Fibroblast of lung (primary cell): Measurements from ENCODE around the gene KRT80. TPM values are rescaled to one million over a fixed set of nuclear protein-coding genes. Genes with fewer than 3 reads are reported as not detected.
A peak's percentile ranks its signal among the peaks of the same experiment; 100 is the strongest.

ENCODE experiments used
- DNase-seq, 2 donors: peaks; one replicate each; pipeline versions ENCODE4 v3.0.0 to v3.0.0-alpha.2; 2010; ENCODE audit warnings: low read depth in 2 of 2
- H2AFZ ChIP-seq: 2 replicates; pipeline ENCODE4 v1.5.1; 2012; ENCODE audit warnings: low read length, control low read depth, inconsistent platforms
- H3K27ac ChIP-seq: 2 replicates; pipeline ENCODE4 v1.5.1; 2011; ENCODE audit warnings: low read length, control low read depth; ENCODE audit not compliant: insufficient read depth
- H3K27me3 ChIP-seq: 2 replicates; pipeline ENCODE4 v1.5.1; 2011; ENCODE audit warnings: mild to moderate bottlenecking, low read length; ENCODE audit not compliant: control insufficient read depth, insufficient read depth
- H3K36me3 ChIP-seq: 2 replicates; pipeline ENCODE4 v1.5.1; 2011; ENCODE audit warnings: low read length; ENCODE audit not compliant: control insufficient read depth, insufficient read depth
- H3K4me1 ChIP-seq: 2 replicates; pipeline ENCODE4 v1.5.1; 2011; ENCODE audit warnings: low read length; ENCODE audit not compliant: control insufficient read depth, insufficient read depth; ENCODE audit errors: extremely low read depth
- H3K4me2 ChIP-seq: 2 replicates; pipeline ENCODE4 v1.5.1; 2011; ENCODE audit warnings: low read length, control low read depth; ENCODE audit not compliant: insufficient read depth; ENCODE audit errors: extremely low read depth
- H3K4me3 ChIP-seq, 4 experiments: fragments of 200-600 bp in 1 of 4; sonication (generic) in 1 of 4; replicated peaks in 1 of 4; 2 replicates each; pipeline ENCODE4 v1.5.1; 2011 to 2016; ENCODE audit warnings: low read length in 4 of 4, low read depth in 3 of 4, mild to moderate bottlenecking in 3 of 4, control low read depth in 2 of 4, inconsistent platforms in 1 of 4, mixed read lengths in 1 of 4; ENCODE audit not compliant: insufficient read depth in 1 of 4; ENCODE audit errors: control extremely low read depth in 1 of 4
- H3K79me2 ChIP-seq: 2 replicates; pipeline ENCODE4 v1.5.1; 2012; ENCODE audit warnings: mild to moderate bottlenecking, low read length, inconsistent platforms; ENCODE audit not compliant: control insufficient read depth, insufficient read depth
- H3K9ac ChIP-seq: 2 replicates; pipeline ENCODE4 v1.5.1; 2011; ENCODE audit warnings: mild to moderate bottlenecking, low read length, control low read depth; ENCODE audit not compliant: insufficient read depth
- H3K9me3 ChIP-seq: 2 replicates; pipeline ENCODE4 v1.5.1; 2012; ENCODE audit warnings: low read depth, low read length; ENCODE audit not compliant: control insufficient read depth, insufficient read depth
- H4K20me1 ChIP-seq: 2 replicates; pipeline ENCODE4 v1.5.1; 2011; ENCODE audit warnings: low read length; ENCODE audit not compliant: control insufficient read depth, insufficient read depth; ENCODE audit errors: extremely low read depth
- EZH2 ChIP-seq: IDR thresholded peaks from 2 replicates; pipeline ENCODE4 v1.5.1; 2012; ENCODE audit warnings: low read length, control low read depth, mild to moderate bottlenecking; ENCODE audit errors: missing control alignments
- polyA plus RNA-seq, 2 donors: library from polyadenylated mRNA; depleted of rRNA in 1 of 2; stranded (reverse) in 1 of 2; unstranded in 1 of 2; fragments of >200 nt; gene quantifications; 2 replicates each; pipeline ENCODE4 v1.2.1, GENCODE V29; 2011 to 2012; ENCODE audit warnings: missing spikeins in 1 of 2
- total RNA-seq: library from RNA; depleted of rRNA; stranded (reverse); fragments of >200 nt; gene quantifications from 2 replicates; pipeline ENCODE4 v1.2.1, GENCODE V29; 2014
- TF ChIP-seq, protein P1 (sequence below), 2 donors: IDR thresholded peaks in 1 of 2; conservative IDR thresholded peaks in 1 of 2; 1 replicate in 1 of 2; 2 replicates in 1 of 2; pipeline ENCODE4 v1.5.1; 2011 to 2012; ENCODE audit warnings: low read length in 2 of 2, control low read depth in 1 of 2, inconsistent platforms in 1 of 2, low read depth in 1 of 2, mild to moderate bottlenecking in 1 of 2

Gene KRT80
- total and polyA plus RNA-seq, 2 donors (not counting 1 experiment from before 2014, with no cell fraction given), result 0.17 to 1.0 TPM

DNA sequence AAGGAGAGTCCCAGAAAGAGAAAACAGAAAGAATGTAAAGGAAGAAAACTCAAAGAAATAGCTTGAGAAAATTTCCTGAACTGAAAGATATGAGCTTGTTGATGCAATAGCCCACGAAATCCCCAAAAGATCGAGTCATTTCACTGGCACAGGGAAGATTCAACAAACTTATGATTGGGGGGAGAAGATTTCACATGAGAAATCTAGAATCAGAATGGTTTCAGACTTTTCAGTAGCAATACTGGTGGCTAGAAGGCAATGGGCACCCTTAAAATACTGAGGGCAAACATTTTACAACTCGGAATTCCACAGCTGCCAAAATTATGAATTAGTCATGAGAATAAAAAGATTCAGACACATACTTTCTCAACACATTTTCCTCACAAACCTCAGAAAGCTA lies 32.3 kb upstream of the KRT80 start:
- no peak for TF ChIP-seq EZH2
- TF ChIP-seq, protein P1, sequence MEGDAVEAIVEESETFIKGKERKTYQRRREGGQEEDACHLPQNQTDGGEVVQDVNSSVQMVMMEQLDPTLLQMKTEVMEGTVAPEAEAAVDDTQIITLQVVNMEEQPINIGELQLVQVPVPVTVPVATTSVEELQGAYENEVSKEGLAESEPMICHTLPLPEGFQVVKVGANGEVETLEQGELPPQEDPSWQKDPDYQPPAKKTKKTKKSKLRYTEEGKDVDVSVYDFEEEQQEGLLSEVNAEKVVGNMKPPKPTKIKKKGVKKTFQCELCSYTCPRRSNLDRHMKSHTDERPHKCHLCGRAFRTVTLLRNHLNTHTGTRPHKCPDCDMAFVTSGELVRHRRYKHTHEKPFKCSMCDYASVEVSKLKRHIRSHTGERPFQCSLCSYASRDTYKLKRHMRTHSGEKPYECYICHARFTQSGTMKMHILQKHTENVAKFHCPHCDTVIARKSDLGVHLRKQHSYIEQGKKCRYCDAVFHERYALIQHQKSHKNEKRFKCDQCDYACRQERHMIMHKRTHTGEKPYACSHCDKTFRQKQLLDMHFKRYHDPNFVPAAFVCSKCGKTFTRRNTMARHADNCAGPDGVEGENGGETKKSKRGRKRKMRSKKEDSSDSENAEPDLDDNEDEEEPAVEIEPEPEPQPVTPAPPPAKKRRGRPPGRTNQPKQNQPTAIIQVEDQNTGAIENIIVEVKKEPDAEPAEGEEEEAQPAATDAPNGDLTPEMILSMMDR (conservative IDR thresholded peaks at IDR 0.05 in 1 of 2, IDR thresholded peaks at IDR 0.05 in 1 of 2; ENCODE audit: low read depth in 1 of 2, low read length in 2 of 2), result no peak
- H3K27ac ChIP-seq, result no peak overlapping the region
- no peak overlapping the region for H2AFZ ChIP-seq

DNA sequence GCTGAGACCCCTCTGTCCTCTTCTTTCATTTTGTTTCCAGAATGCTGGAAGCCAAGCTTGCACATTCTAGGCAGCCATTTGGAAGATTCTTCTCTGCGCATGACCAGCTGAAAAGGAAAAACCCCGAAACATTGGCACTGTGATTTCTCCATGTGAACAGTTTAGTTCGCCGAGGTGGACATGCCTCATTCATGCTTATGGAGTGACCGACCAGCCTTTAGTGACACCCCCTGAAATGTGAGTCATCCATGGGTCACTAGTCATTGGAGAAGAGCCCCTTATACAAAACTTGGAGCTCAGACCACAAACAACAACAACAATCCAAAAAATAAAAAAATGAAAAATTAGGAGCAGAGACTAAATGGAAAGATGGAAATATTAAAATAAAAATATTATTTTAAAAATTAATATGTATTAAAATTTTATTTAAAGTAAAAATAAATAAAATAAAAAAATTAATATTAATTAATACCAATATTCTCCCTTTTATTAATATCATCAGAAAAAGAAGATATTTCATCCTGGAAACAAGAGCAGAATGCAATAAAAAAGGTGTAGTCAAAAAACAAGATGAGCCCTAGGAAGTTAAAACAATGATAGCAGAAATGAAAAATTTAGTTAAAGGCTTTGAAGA lies 31.7 kb upstream of the KRT80 start:
- TF ChIP-seq, protein P1 (conservative IDR thresholded peaks at IDR 0.05 in 1 of 2, IDR thresholded peaks at IDR 0.05 in 1 of 2; ENCODE audit: low read depth in 1 of 2, low read length in 2 of 2), result no peak
- TF ChIP-seq EZH2, result no peak
- H3K4me3 ChIP-seq, result no peak overlapping the region
- peak overlapping the region; percentile 22 for H2AFZ ChIP-seq
- peaks cover 10% of the 10 kb centered on the region for H3K4me1 ChIP-seq
- H3K4me2 ChIP-seq, result no peak overlapping the region
- no peak for DNase-seq
- H3K27me3 ChIP-seq, result no peaks in the 10 kb centered on the region
- no peak overlapping the region for H3K9ac ChIP-seq
- no peaks in the 10 kb centered on the region for H4K20me1 ChIP-seq
- no peaks in the 10 kb centered on the region for H3K79me2 ChIP-seq
- H3K9me3 ChIP-seq, result no peaks in the 10 kb centered on the region
- no peaks in the 10 kb centered on the region for H3K36me3 ChIP-seq
- no peak overlapping the region for H3K27ac ChIP-seq

More for the DNA sequence above, 32.3 kb upstream of the KRT80 start:
- Histone ChIP-seq H3K36me3 (no peaks in the 10 kb centered on the region), H3K4me3 (no peak overlapping the region), H3K4me2 (no peak overlapping the region), H3K4me1 (peaks cover 12% of the 10 kb centered on the region), H3K9me3 (no peaks in the 10 kb centered on the region), H3K9ac (no peak overlapping the region), H3K27me3 (no peaks in the 10 kb centered on the region), H4K20me1 (no peaks in the 10 kb centered on the region), H3K79me2 (no peaks in the 10 kb centered on the region)
- DNase-seq, result peak in 1 of 2 donors; percentile 65

DNA sequence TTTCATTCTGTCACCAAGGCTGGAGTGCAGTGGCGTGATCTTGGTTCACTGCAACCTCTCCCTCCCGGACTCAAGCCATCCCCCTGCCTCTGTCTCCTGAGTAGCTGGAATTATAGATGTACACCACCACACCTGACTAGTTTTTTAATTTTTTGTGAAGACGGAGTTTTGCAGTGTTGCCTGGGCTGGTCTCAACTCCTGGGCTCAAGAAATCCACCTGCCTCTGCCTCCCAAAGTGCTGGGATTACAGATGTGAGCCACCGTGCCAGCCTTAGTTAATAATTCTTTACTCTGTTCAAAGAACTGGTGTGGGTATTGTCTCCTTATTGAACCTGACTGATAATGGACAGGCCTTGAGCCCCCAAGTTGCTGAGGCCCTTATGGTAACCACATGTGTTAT lies 30.9 kb upstream of the KRT80 start:
- Histone ChIP-seq H3K4me2 (no peak overlapping the region), H3K27ac (no peak overlapping the region), H3K27me3 (no peaks in the 10 kb centered on the region), H4K20me1 (no peaks in the 10 kb centered on the region), H3K36me3 (no peaks in the 10 kb centered on the region), H3K4me3 (no peak overlapping the region), H2AFZ (no peak overlapping the region), H3K4me1 (peaks cover 10% of the 10 kb centered on the region), H3K9me3 (no peaks in the 10 kb centered on the region), H3K79me2 (no peaks in the 10 kb centered on the region), H3K9ac (no peak overlapping the region)
- TF ChIP-seq EZH2, result no peak
- TF ChIP-seq, protein P1 (conservative IDR thresholded peaks at IDR 0.05 in 1 of 2, IDR thresholded peaks at IDR 0.05 in 1 of 2; ENCODE audit: low read depth in 1 of 2, low read length in 2 of 2), result no peak
- no peak for DNase-seq
